ENCODE results near the gene NCOA3.
"Not testable (repeated sequence)": the region's sequence is repeated elsewhere in the genome, so short reads cannot be mapped to it uniquely, and the experiment has no call there.

NCOA3 gene

GRCh38 chr20:47541355-47541922 lies 39.8 kb downstream of the NCOA3 start:
- DNase-seq: no peak

GRCh38 chr20:47543006-47543431 lies 41.3 kb downstream of the NCOA3 start:
- DNase-seq: no peak

- no peak for DNase-seq
Observed at GRCh38 chr20:47544240-47544639, 42.6 kb downstream of the NCOA3 start.

- no peak for DNase-seq
Observed at GRCh38 chr20:47544852-47545251, 43.2 kb downstream of the NCOA3 start.

- DNase-seq: no peak
Observed at GRCh38 chr20:47545499-47545898, 43.8 kb downstream of the NCOA3 start.

- no peak for DNase-seq
Observed at GRCh38 chr20:47546184-47547033, 44.7 kb downstream of the NCOA3 start.

GRCh38 chr20:47547034-47547387 lies 45.3 kb downstream of the NCOA3 start:
- DNase-seq: no peak

- no peak for DNase-seq
Observed at GRCh38 chr20:47549671-47550070, 48.0 kb downstream of the NCOA3 start.

- DNase-seq: no peak
Observed at GRCh38 chr20:47551222-47551621, 49.5 kb downstream of the NCOA3 start.

GRCh38 chr20:47551841-47552240 lies 50.2 kb downstream of the NCOA3 start:
- DNase-seq: no peak

GRCh38 chr20:47552996-47553395 lies 51.3 kb downstream of the NCOA3 start:
- DNase-seq: no peak

GRCh38 chr20:47553594-47554235 lies 52.0 kb downstream of the NCOA3 start:
- not testable (repeated sequence) for DNase-seq

- not testable (repeated sequence) for DNase-seq
Observed at GRCh38 chr20:47554283-47554682, 52.6 kb downstream of the NCOA3 start.

GRCh38 chr20:47557218-47557617 lies 55.5 kb downstream of the NCOA3 start:
- DNase-seq: no peak

- no peak for DNase-seq
Observed at GRCh38 chr20:47557791-47558190, 56.1 kb downstream of the NCOA3 start.

GRCh38 chr20:47558295-47559066 lies 56.8 kb downstream of the NCOA3 start:
- no peak for DNase-seq

- no peak for DNase-seq
Observed at GRCh38 chr20:47559141-47559540, 57.5 kb downstream of the NCOA3 start.

GRCh38 chr20:47561180-47561579 lies 59.5 kb downstream of the NCOA3 start:
- no peak for DNase-seq

- DNase-seq: no peak
Observed at GRCh38 chr20:47561603-47562583, 60.2 kb downstream of the NCOA3 start.

GRCh38 chr20:47566269-47566668 lies 64.6 kb downstream of the NCOA3 start:
- DNase-seq: no peak

- no peak for DNase-seq
Observed at GRCh38 chr20:47568019-47568418, 66.3 kb downstream of the NCOA3 start.

- DNase-seq: no peak
Observed at GRCh38 chr20:47568837-47569410, 67.2 kb downstream of the NCOA3 start.
